Measurements from ENCODE around the gene AMDHD2. TPM values are rescaled to one million over a fixed set of nuclear protein-coding genes. Genes with fewer than 3 reads are reported as not detected.

AMDHD2 gene, protein sequence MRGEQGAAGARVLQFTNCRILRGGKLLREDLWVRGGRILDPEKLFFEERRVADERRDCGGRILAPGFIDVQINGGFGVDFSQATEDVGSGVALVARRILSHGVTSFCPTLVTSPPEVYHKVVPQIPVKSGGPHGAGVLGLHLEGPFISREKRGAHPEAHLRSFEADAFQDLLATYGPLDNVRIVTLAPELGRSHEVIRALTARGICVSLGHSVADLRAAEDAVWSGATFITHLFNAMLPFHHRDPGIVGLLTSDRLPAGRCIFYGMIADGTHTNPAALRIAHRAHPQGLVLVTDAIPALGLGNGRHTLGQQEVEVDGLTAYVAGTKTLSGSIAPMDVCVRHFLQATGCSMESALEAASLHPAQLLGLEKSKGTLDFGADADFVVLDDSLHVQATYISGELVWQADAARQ
- 31.9 and 32.8 TPM in 2 replicates for total RNA-seq (2014; rRNA removed; shearing (Covaris generic))
- polyA plus RNA-seq (2016; fragmentation: Nextera tagmentation; extraction: Ambion mirVana) = 15.2 and 16.1 TPM in 2 replicates

DNA sequence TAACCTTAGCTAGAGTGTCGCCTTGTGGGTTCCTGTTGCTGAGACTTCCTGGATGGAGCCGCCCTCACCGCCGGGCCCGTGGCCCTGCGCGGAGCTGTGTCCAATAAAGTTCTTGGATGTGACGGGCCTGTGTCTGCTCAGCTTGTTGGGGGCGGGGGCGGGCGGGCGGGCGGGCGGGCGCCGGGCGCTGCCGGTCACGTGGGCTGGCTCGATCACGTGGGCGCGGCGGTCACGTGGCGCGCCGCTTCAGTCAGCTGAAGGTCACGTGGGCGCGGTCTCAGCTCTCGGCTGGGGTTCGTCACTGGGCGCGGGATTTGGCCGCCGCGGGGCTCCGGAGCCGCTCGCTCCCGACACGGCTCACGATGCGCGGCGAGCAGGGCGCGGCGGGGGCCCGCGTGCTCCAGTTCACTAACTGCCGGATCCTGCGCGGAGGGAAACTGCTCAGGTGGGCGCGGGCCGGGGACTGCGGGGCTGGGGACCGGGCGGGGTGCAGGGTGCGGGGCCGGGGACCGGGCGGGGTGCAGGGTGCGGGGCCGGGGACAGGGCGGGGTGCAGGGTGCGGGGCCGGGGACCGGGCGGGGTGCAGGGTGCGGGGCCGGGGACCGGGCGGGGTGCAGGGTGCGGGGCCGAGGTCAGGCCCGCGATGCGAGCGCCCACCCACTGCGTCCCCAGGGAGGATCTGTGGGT, at the start of gene AMDHD2:
TSS of gene AMDHD2 (plus strand) at position 275 of the 687 bp plus-strand sequence. CDS start at position 363, 88 bp downstream.
- peak within 1 kb of the TSS; percentile 67 for H3K27ac ChIP-seq
- TF ChIP-seq EZH2phosphoT487 (IDR thresholded peaks at IDR 0.05; ENCODE audit: insufficient read depth, low read depth) (no peak), EZH2 (IDR thresholded peaks at IDR 0.05; ENCODE audit: insufficient read depth, poor library complexity, severe bottlenecking) (no peak)
- H3K4me1 ChIP-seq (ENCODE audit: insufficient read depth) = peaks cover 35% of the 10 kb centered on the region
- in situ Hi-C loops (cut with MboI) = no loop called here
- no peaks in the 10 kb centered on the region for H3K9me3 ChIP-seq (ENCODE audit: low read depth)
- H3K36me3 ChIP-seq (ENCODE audit: low read depth) = peaks cover 11% of the 10 kb centered on the region; the same call in 1 of the 2 replicates
- H3K9ac ChIP-seq = peak within 1 kb of the TSS; percentile 87
- H4K20me1 ChIP-seq (ENCODE audit: insufficient read depth) = peaks cover 6% of the 10 kb centered on the region; the same call in 1 of the 2 replicates
- 0 to 2% methylated on average over 24 to 57 of the region's 83 CpGs for WGBS, 2 experiments (ENCODE audit: low coverage in 1 of 2, low lambda C conversion rate in 2 of 2, missing lambda C conversion rate in 2 of 2)
- no peaks in the 10 kb centered on the region for H3K27me3 ChIP-seq (replicated peaks; ENCODE audit: insufficient read depth)
- H3K9me2 ChIP-seq (ENCODE audit: insufficient read depth) = no peaks in the 10 kb centered on the region
- H2AFZ ChIP-seq = peak within 1 kb of the TSS; percentile 32; the same call in 1 of the 2 replicates
- peak within 1 kb of the TSS; percentile 79 for H3K4me2 ChIP-seq (ENCODE audit: unreplicated experiment)
- peak; percentile 99 for DNase-seq
- H3K4me3 ChIP-seq = peak within 1 kb of the TSS; percentile 76
- peaks cover 6% of the 10 kb centered on the region for H3F3A ChIP-seq (ENCODE audit: insufficient read depth)
- peaks cover 90% of the 10 kb centered on the region for H3K79me2 ChIP-seq (ENCODE audit: insufficient read depth)

DNA sequence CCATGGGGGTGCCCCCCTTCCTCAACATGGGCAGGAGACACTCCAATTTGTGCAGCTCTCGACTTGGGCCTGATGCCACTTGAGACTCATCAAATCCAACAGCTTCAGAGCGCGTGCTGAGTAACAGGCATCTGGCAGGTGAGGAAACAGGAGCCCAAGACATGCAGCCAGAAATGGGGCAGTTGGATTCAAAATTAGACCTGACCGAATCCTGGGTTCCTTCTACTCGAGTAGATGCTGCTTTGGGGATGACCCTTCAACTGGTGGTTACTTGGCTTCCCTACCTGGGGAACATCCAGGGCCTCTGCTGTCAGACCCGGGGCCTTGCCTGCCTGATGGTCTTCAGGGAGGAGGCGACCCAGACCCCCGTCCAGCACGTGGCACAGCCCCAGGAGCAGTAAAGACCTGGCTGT, 49.6 kb upstream of the AMDHD2 start:
- Histone ChIP-seq H3K9me2 (ENCODE audit: insufficient read depth) (no peaks in the 10 kb centered on the region), H3K27ac (no peak overlapping the region), H4K20me1 (ENCODE audit: insufficient read depth) (no peaks in the 10 kb centered on the region), H3K9ac (no peak overlapping the region), H3F3A (ENCODE audit: insufficient read depth) (no peaks in the 10 kb centered on the region), H3K4me3 (no peak overlapping the region), H3K79me2 (ENCODE audit: insufficient read depth) (peaks cover 4% of the 10 kb centered on the region; the same call in 1 of the 2 replicates), H3K9me3 (ENCODE audit: low read depth) (no peaks in the 10 kb centered on the region), H3K4me1 (ENCODE audit: insufficient read depth) (no peaks in the 10 kb centered on the region; the same call in 1 of the 2 replicates), H2AFZ (no peak overlapping the region), H3K27me3 (replicated peaks; ENCODE audit: insufficient read depth) (no peaks in the 10 kb centered on the region), H3K36me3 (ENCODE audit: low read depth) (no peaks in the 10 kb centered on the region), H3K4me2 (ENCODE audit: unreplicated experiment) (no peak overlapping the region)
- in situ Hi-C loops (cut with MboI) = no loop called here
- 23 to 38% methylated on average over 8 of the region's 9 CpGs for WGBS, 2 experiments (ENCODE audit: low coverage in 1 of 2, low lambda C conversion rate in 2 of 2, missing lambda C conversion rate in 2 of 2)
- TF ChIP-seq EZH2 (IDR thresholded peaks at IDR 0.05; ENCODE audit: insufficient read depth, poor library complexity, severe bottlenecking) (no peak), EZH2phosphoT487 (IDR thresholded peaks at IDR 0.05; ENCODE audit: insufficient read depth, low read depth) (no peak)
- peak; percentile 37 for DNase-seq

DNA sequence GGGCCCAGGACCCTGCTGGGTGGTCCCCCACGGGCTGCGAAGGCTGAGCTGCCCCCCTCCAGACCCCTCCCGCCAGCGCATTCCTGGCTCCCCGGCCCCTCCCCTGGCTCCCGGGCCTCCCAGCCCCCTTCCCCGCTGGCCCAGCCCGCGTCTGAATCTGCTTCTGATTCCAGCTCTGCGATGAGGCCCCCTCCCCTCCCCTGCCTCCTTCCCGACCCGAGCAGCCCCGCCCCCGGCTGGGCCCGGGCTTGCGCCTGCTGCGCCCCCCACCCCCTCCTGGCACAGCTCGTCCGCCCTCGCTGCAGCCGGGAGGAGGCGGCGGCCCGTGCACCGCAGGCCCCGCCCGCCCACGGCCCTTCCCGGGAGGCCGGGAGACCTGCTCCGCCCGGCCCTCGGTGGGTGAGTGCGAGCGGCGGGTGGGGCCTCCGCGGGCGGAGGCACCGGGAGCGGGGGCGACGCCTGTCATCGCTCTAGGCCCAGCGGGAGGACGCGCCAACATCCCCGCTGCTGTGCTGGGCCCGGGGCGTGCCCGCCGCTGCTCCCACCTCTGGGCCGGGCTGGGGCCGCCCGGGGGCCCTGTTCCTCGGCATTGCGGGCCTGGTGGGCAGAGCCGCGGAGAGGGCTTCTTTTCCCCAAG, 49.0 kb upstream of the AMDHD2 start, which contains the start of gene NTN3:
TSS of gene NTN3 (plus strand) at position 282 of the 637 bp plus-strand sequence. CDS start 405 bp downstream, outside the sequence.
- in situ Hi-C loops (cut with MboI) = no loop called here
- H3K9me2 ChIP-seq (ENCODE audit: insufficient read depth) = no peaks in the 10 kb centered on the region
- H3K27me3 ChIP-seq (replicated peaks; ENCODE audit: insufficient read depth) = no peaks in the 10 kb centered on the region
- WGBS, 2 experiments (ENCODE audit: low coverage in 1 of 2, low lambda C conversion rate in 2 of 2, missing lambda C conversion rate in 2 of 2) = 1 to 2% methylated on average over 24 to 38 of the region's 59 CpGs
- no peak within 1 kb of the TSS for H3K27ac ChIP-seq
- H3F3A ChIP-seq (ENCODE audit: insufficient read depth) = no peaks in the 10 kb centered on the region
- H3K4me1 ChIP-seq (ENCODE audit: insufficient read depth) = no peaks in the 10 kb centered on the region; the same call in 1 of the 2 replicates
- no peak within 1 kb of the TSS for H2AFZ ChIP-seq
- peak; percentile 58 for DNase-seq
- no peaks in the 10 kb centered on the region for H4K20me1 ChIP-seq (ENCODE audit: insufficient read depth)
- no peak within 1 kb of the TSS for H3K9ac ChIP-seq
- TF ChIP-seq EZH2phosphoT487 (IDR thresholded peaks at IDR 0.05; ENCODE audit: insufficient read depth, low read depth) (no peak), EZH2 (IDR thresholded peaks at IDR 0.05; ENCODE audit: insufficient read depth, poor library complexity, severe bottlenecking) (no peak)
- no peaks in the 10 kb centered on the region for H3K9me3 ChIP-seq (ENCODE audit: low read depth)
- H3K4me3 ChIP-seq = peak within 1 kb of the TSS; percentile 31
- H3K4me2 ChIP-seq (ENCODE audit: unreplicated experiment) = peak within 1 kb of the TSS; percentile 35
- peaks cover 8% of the 10 kb centered on the region; the same call in 1 of the 2 replicates for H3K79me2 ChIP-seq (ENCODE audit: insufficient read depth)
- no peaks in the 10 kb centered on the region for H3K36me3 ChIP-seq (ENCODE audit: low read depth)

Measured in GM23248 (cell line).